D341Med (cell line): ENCODE data around the gene TFPI.
A peak's percentile ranks its signal among the peaks of the same experiment; 100 is the strongest.

Experiments
- DNase-seq: peaks from one replicate; pipeline ENCODE4 v3.0.0; 2012; ENCODE audit warnings: low spot score

The TFPI gene

DNA sequence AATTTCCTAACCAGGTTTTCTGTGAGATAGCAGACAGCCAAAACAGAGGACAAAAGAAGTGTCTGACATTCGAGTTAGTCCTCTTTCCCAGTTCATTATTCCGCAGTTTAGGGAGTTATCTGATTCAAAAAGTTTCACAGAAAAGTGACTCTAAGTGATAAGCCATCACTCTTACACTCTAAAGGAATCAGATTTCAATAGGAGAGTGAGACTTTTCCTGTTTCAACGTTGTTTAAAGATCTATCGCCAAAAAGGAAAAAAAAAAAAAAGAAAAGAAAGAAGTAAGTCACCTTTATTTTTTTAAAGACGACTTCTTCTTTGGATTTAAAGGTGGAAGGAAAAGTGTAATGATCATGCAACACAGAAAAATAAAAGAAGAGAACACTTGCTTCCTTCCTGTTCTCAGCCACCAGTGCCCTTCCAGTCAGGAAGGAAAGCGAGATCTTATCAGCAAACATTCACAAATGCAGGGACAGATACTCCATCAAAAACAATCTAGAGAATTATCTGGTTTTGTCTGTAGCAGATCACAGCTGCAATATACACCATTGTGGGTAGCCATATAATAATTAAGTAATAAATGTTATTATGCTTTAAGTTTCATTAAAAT is 49.8 kb downstream of the TFPI start:
- DNase-seq = no peak

DNA sequence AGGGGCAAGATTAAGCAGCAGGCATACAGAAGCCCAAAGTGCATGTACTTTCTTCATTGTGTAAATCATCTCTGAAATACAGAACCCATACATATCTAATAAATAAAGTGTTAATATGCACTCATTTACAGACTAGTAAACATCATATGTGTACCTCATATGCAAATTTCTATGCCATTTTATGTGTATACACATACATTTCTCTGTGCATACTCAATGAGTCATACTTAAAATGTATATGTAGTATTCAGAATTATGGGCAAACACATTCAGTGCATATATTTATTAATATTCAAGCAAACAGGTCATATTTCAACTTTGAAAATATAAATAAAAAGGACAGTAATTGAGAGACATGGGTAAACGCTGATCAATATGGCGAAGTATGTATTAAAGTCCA is 50.5 kb downstream of the TFPI start:
- DNase-seq = no peak

DNA sequence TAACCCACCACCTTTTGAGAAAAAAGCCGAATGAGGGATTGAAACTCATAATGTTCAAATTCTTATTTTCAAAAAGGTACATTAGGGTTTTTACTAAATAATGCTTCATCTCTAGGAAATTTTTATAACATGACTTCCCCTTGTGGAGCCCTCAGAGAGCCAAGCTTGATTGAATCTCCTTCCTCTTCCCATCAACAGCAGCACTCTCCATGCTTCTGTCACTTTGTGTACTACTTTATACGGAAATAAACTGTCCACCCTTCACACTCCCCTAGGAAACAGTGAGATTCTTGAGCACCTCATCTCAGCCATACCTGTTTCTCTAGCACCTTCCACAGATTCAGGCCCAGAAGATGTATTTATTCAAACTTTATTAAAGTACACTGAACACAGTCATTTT is 51.8 kb downstream of the TFPI start:
- DNase-seq = no peak

DNA sequence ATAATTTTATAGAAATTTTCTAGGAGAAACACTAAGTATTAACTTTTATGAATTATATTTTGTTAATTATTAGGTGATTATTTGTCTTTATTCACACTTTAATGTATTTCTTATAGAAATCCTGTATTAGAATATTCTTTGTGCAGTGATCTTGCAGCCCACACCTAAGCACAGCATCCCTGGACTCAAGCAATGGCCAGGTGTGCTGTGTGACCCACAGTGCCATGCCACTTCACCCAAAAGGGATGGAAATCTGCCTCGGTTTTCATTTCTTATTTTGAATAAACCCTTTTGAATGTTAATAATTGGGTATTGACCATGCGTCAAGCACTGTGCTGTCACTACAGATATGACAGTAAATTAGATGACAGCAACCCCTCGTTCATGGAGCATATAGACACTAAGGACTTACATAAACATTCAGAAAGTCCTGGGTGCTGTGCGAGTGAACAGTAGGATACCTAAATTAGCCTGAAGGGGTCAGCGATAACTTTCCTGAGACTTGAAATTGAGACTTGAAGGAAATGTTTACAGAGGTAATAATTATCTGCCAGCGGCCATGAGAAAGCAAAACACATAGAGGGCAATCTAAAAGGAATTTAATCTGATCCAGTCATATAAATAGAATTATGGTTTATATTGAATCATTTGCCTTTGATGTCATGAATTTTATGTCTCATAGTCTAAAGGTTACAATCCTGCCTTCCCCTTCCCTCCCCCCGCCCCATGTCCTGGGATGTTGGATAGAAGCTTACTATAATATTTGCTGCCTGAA is 53.5 kb downstream of the TFPI start:
- no peak for DNase-seq

DNA sequence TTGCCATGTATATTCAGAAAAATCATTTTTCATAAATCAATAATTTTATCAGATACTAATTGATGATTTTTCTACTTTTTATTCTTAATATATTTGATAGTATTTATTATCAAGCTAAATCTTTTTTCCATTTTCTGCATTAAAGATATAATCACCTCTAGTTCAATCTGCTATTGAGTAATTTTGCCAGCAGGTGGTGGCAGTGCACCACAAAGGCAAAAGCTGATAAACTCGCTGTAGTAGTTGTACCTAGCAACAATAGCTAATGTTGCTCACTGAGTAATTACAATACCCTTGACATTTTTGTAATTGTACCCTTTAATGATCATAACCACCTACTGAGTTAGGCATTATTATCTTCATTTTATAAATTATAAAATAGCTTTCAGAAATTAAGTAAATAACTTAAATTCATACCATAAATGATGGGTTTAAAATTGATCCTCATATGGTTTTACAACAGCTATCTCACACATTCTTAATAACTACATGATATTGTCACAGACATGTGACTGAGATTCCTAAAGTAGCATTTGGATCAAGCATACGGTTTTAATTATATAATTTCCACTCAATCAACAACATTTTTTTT is 54.2 kb downstream of the TFPI start:
- peak; percentile 37 for DNase-seq

DNA sequence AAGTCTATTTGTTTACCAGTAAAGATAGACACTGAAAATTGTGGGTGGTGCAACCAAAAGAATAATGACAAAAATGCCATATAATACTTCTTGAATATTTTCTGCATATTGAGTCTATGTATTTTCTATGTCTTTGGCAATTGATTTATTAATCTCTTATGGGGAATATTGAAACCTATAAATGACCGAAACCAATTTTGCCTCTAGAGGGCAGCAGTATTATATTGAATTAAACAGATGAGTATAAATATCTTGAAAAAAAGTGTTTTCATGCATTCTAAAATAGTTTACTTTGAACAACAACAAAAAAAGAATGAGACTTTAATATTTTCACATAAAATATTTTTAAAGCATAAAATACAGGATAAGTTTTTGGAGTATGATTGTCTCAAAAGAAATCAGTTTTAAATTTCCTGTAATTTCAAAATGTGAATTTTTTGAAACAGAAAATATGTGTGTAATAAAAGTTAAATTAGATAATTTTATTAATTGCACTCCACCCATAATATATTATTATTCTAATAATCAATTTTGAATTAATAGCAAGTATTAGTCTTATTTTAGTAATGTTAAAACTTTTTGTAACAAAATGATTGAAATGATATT is 56.3 kb downstream of the TFPI start:
- DNase-seq = no peak

DNA sequence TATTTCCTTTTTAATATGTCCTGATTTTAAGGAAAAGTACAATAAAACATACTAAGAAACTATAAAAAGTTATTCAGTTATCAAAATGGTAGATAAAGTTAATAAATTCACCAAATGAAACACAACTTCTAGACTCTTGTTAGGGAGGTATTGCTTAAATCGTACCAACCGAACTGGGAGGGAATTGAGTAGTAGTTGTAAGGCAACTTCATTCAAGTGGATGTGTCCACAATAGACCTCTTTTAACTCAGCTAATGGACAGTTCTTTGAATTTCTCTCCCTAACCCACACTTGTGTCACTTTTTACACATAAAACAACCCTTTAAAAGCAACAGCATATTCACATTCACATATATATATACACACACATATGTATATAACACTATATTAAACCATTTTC is 57.1 kb downstream of the TFPI start:
- DNase-seq = no peak

DNA sequence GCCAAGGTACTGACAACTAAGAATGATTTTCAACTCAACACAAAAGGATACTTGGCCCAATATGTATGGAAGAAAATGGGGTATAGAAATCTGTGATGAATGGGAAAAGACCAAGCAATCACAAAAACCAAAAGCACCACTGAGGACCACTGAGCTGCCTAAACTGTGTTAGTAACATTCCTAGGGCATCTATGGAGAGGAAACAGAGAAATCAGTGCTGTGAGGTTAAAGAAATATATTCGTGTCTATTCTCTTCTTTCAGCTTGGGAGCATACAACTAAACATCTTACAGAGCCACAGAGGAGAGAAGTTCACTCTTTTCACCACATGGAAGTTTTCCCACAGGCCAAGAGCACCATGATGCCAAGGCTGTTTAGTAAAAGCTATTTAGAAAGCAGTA is 58.9 kb downstream of the TFPI start:
- no peak for DNase-seq

DNA sequence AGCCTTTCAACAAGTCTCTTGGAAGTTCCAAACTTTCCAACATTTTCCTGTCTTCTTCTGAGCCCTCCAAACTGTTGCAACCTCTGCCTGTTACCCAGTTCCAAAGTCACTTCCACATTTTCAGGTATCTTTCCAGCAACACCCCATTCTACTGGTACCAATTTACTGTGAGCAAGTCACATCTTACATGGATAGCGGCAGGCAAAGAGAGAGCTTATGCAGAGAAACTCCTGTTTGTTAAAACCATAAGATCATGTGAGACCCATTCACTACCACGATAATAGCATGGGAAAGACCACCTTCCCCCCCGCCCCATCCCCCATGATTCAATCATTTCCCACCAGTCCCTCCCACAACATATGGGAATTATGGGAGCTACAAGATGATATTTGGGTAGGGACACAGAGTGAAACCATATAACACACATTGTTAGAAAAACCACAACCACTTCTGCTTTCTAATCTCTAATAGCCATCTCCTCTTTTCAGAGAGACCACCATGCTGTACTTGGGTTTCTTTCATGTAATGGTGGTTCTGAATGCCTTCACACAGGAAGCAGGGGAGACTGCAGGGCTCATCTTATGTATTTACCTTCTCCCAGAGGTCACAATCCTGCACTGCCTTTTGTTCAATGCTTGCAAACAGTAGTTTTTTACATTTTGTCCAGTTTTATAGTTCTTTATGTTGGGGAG is 60.2 kb downstream of the TFPI start:
- DNase-seq = no peak

DNA sequence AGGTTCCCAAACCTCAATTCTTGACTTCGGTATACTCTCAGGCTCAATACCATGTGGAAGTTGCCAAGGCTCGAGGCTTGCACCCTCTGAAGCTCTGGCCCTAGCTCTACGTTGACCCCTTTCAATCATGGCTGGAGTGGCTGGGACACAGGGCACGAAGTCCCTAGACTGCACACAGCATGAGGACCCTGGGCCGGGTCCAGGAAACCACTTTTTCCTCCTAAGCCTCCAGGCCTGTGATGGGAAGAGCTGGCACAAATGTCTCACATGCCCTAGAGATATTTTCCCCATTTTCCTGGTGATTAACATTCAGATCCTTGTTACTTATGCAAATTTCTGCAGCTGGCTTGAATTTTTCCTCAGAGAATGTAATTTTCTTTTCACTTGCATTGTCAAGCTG is 61.1 kb downstream of the TFPI start:
- no peak for DNase-seq

DNA sequence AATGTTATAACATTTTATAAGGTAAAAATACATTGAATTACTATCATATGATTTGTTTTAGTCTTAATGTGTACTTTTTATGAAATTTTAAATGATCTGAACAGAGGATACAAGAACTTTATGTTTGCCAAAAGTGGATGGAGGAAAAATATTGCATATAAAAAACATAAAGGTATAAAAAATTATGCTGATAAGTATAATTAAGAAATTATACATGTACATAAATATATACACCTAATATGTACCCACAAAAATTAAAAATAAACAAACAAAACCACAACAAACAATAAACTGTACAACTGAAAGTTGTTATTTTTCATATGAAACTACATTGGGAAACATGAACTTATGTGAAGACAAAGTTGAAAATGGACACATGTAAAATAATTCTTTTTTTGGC is 68.0 kb downstream of the TFPI start:
- DNase-seq = no peak

DNA sequence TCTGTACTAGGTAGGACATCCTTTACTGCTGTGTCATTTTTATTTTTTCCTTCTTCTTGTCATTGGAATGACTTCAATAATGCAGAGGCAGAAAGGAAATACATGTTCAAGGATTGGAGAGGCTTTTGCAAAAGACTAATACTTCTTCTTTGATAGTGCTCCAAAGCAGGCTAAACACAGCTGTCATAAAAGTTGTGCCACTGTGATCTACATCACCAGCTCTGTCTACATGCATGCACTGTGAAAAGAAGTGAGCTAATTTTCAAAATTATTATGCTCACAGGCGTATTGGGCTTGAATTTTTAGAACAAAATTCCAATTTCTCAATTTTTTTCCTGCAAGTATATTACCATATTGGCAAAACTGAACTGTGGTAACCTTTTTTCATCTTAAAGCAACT is 68.7 kb downstream of the TFPI start:
- DNase-seq = no peak

DNA sequence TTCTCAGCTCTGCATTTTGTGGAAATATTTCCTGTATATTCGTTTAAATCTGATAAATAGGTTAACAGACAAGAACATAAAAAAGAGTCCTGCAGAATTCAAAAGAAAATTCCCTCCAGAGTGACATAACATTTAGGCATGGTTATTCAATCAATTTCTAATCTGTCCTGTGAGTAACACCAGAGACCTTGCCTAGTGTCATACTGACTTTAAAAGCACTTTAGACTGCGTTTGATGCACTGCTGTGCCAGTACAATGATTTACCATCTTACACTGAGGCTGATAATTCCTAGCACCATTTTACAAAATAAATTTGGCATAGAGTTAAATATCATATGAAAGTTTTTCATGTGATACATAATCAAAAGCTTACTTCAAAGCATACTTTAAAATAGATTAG is 70.7 kb downstream of the TFPI start:
- no peak for DNase-seq

DNA sequence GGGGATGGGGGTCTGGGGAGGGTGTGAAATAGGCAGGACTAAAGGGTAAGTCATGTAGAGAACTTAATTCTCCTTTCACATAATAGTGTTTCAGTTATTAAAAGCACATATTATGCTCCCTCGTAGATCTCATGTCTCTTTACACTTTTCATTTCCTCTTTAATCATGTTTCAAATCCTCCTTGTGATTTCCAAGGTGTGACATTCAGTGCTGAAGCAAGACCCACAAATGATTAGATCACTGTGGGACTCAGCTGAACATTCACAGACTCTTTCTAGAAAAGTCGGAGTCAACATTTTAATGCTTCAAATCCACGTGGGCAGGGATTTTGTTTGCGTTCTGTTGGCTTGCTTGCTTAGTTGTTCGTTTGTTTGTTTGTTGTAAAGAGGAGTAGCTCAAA is 71.4 kb downstream of the TFPI start:
- no peak for DNase-seq

DNA sequence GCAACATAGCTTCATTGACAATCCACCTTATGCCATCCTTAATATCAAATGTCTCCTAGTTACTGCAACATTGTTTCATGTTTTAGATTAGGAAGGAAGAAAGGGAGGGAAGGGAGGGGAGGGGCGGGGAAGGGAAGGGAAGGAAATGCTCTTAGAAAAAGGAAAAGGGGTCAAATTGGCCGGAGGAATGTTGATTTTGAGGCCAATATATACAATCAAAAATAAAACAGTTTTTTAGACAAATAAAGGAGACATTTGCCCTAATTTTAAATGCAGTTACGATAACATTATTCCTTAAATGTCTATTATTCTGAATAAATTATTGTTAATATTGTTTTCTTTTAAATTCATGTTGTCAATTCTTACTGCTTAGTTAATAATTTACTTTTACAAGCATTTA is 72.7 kb downstream of the TFPI start:
- DNase-seq = no peak

DNA sequence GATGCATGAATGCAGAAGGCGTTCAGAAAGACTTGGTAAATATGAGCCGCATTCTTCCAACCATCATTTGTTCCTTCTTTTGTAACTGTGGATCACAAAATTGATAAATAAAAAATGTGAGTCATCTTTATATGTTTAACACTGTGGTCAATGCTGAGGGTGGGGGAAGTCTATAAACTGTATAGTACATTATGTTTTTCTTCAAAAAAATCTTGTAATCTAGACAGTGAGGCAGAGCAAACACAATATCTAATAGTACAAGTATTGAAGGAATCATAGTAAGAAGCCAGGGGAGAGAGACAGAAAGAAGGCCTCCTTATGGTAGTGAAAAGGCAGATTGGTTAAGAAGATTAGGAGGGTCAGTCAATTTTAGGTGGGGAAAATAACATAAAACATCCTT is 75.5 kb downstream of the TFPI start:
- no peak for DNase-seq

DNA sequence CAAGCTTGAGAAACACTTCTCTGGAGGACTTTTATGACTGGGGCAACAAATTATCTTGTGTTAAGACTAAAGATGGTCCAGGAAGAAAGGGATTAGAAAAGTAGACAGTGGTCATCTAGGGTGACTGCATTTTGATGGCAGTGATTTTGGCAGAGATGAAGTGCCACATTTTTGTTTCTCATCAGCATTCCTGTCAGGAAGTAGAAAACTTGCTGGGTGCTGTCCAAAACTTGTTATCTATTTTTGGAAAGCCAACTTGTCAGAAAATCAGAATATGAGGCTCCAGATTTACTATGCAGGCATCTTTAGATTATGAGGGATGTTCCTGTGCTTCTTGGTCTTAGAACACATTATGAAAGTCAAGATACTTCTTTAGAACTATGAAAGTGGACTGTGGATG is 77.2 kb downstream of the TFPI start:
- no peak for DNase-seq

DNA sequence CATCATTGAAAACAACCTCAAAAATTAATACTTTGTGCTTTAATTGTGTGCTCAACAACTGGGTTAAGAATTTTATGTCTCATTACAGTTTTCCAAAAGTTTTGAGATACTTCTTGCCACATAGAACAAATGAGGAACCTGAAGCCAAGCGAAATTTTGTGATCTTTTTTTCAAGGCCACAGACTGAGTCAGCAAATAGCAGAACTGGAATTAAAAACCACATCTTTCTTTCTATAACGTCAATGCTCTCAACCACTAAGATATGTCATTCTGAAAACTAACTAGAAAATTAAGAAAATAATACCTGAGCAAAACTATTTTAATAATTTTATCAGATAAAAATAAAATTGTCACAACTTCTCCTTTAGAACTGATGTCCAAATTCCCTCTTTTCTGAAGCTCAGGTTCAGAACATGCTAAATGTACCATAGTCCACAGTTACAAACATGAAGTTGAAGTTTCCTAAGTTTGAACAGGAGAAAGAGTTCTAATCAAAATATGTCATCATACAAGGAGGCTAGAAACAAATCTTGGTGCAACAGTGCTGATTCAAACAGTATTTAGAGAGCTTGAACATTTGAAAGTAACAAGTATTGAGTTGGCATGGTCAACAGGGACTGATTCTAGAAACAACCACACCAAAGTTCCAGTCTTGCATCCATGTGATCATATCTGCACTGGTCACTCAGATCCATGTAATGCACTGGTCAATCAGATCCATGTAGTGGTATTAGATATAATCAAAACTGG is 78.6 kb downstream of the TFPI start:
- no peak for DNase-seq

DNA sequence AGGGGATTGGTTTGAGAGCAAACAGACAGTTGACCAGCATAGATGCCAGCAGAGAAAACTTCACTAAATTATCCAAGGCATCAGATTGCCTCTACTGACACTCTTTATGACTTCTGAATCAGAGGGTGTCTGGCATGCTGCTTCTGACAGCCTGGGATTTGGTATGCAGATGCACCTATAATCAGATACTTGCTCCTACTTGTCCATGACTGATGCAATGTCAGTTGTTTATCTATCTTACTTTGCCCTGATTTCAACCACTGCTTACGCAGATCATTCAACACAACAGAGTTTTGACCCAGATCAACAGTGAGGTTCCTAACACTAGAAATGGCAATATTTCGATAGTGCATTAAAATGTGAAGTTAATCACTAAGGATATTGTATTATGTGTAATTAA is 83.5 kb downstream of the TFPI start:
- no peak for DNase-seq

DNA sequence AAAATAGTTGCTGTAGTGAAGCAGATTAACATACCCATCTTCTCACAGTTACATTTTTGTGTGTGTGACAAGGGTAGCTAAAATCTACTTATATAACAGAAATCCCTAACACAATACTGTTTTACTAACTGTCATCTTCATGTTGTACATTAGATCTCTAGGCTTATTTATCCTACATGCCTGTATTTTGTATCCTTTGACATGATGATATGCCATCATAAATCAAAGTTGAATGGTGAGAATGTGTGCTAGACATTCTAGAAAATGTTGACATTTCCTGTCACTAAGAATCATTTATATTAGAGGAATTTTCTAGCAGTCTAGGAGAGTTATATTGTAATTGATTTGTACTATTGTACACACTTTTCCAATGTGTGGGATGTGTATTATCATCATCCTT is 84.7 kb downstream of the TFPI start:
- DNase-seq = no peak

DNA sequence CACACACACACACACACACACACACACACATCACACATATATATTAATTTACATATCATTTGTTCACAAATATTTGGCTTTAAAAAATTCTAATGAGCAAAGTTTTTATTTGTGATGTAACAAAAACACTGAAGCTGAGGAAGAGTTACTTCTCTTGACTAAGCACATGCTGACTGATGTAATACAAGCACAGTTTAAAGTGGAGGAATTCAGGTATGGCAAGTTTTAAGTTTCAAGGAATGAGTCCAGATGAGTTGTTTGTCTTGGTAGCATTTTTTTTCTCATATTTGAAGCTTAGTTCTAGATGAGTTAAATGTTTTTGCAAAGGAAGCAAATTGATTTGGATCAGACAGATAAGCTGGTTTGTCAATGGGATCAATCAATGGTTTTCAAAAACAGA is 86.0 kb downstream of the TFPI start:
- no peak for DNase-seq
